GM12864 (cell line): ENCODE measurements around the gene NCMAP.
"Not testable (repeated sequence)": the region's sequence is repeated elsewhere in the genome, so short reads cannot be mapped to it uniquely, and the experiment has no call there.

Experiments used
- DNase-seq: peaks from one replicate; pipeline ENCODE4 v3.0.0-alpha.2; 2011; ENCODE audit warnings: low read depth
- H3K4me3 ChIP-seq: 2 replicates; pipeline ENCODE4 v1.5.1; 2011; ENCODE audit warnings: mild to moderate bottlenecking, low read depth, low read length, control low read depth
- CTCF ChIP-seq: IDR thresholded peaks from 2 replicates; pipeline ENCODE4 v1.5.1; 2011; ENCODE audit warnings: low read depth, mild to moderate bottlenecking, moderate library complexity, low read length, control low read depth, inconsistent platforms; ENCODE audit errors: missing control alignments

NCMAP gene

DNA sequence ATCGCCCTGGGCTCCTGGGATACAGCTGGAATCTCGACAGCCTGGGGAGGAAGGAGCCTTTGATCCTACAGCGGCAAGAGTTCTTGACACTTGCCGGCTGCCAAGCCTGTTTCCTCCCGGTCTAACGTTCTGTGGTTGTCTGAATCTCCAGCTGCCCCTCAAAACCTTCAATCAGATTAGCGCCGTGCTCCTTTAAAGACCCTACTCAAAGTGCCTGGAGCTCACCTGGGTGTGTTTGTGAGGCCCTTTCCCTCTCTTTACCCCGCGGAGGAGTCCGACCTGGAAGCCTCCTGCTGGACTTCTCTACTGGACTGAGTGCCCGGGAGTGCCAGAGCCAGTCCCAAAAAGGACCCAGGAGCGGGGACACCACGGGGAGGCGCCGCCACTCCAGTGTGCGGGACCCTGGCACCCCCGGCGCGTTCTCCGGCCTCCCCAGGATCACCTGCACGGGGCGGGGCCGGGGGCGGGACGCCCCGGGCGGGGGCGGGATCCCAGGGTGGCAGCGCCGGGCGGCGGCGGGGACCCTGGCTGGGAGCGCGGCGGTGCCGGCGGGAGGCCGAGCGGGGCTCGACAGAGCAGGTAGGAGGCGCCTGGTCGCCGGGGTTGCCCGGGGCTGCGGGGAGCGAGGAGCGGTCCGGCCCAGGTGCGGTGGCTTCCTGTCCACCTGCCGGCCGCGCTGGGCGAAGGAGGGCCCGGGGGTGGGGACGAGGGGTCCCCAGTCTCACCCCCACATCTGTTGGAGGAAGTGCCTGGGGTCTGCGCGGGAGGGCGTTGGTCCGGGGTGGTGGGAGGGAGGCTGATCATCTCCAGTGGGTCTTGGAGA, at the start of gene NCMAP:
TSS of gene NCMAP (plus strand) at position 497 of the 823 bp plus-strand sequence. CDS start 39,344 bp downstream, outside the sequence.
- no peak for TF ChIP-seq CTCF
- DNase-seq = no peak
- no peak within 1 kb of the TSS for H3K4me3 ChIP-seq

- no peak for TF ChIP-seq CTCF
- no peak for DNase-seq
- no peak overlapping the region for H3K4me3 ChIP-seq
These were observed 49.1 kb upstream of the NCMAP start for GRCh38 chr1:24506691-24507381.

DNA sequence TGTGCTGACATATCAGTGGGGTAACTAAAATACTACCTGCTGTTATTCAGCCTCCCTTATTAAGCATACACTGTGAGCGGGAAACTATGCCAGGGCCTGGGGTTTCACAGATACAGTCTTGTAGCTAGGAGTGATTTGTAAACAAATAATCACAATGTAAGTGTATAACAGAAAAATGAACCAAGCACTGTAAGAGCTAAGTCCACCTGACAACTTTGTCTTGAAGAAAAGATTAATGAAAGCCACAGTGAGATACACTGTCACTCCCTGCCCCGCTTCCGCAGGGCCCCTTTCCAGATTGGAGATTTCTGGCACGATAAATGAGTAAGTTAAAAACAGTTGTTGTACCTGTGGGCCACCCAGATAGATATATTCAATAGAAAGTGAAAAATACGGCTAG, 48.5 kb upstream of the NCMAP start:
- no peak for TF ChIP-seq CTCF
- DNase-seq = no peak
- no peak overlapping the region for H3K4me3 ChIP-seq

DNA sequence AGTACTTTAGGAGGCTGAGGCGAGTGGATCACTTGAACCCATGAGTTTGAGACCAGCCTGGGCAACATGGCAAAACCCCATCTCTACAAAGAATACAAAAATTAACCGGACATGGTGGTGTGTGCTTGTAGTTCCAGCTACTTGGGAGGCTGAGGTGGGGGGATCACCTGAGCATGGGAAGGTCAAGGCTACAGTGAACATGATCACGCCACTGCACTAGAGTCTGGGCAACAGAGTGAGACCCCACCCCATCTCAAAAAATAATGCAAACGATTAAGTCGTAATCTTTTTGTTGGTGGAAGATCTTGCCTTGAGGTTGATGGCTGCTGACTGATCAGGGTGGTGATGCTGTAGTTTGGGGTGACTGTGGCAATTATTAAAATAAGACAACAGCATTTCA, 47.0 kb upstream of the NCMAP start:
- no peak for TF ChIP-seq CTCF
- H3K4me3 ChIP-seq = no peak overlapping the region
- no peak for DNase-seq

GRCh38 chr1:24513706-24514105, 42.2 kb upstream of the NCMAP start:
- no peak for TF ChIP-seq CTCF
- no peak overlapping the region for H3K4me3 ChIP-seq
- DNase-seq = no peak

DNA sequence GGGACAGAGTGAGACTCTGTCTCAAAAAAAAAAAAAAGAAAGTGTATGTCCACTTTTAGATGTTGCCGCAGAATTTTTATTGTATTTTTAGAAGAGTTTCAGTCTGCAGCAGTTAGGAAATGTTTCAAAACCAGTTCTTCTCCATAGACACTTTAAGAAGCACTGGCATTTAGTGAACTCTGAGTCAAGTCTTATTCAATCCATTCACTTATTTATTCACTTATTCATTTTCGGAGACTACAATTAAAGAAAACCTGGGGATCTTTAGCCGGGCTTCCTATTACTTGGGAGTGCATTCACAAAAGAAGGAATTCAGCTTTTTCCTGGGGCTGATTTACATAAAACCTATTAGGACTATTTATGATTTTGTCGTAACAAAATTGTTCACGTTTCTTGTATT, 40.9 kb upstream of the NCMAP start:
- no peak overlapping the region for H3K4me3 ChIP-seq
- DNase-seq = no peak
- no peak for TF ChIP-seq CTCF

GRCh38 chr1:24515671-24516209, 40.1 kb upstream of the NCMAP start:
- not testable (repeated sequence) for H3K4me3 ChIP-seq, DNase-seq
